ENCODE data around the gene CEMIP2. TPM values are rescaled to one million over a fixed set of nuclear protein-coding genes. Genes with fewer than 3 reads are reported as not detected.

Gene CEMIP2
- total and polyA plus RNA-seq, 12 donors, result 4.7 to 34.9 (median 9.6) TPM

GRCh38 chr9:71665247-71665646 is 103.1 kb downstream of the CEMIP2 start:
- DNase-seq, result no peak
- Histone ChIP-seq H3K4me1 (peaks cover 0 to 32% (median 16%) of the 10 kb centered on the region in 9 donors), H3K36me3 (no peaks in the 10 kb centered on the region), H3K27me3 (peaks cover 0 to 5% (median 0%) of the 10 kb centered on the region in 7 donors), H3K9me3 (no peaks in the 10 kb centered on the region), H3K4me3 (no peak overlapping the region), H3K27ac (no peak overlapping the region)
- intact Hi-C loops (cut with DNase I), result no loop called here
- WGBS, 2 donors, result 88 to 89% methylated on average over 5 of the region's 5 CpGs
- ATAC-seq, result no peak
- TF ChIP-seq, protein P1, sequence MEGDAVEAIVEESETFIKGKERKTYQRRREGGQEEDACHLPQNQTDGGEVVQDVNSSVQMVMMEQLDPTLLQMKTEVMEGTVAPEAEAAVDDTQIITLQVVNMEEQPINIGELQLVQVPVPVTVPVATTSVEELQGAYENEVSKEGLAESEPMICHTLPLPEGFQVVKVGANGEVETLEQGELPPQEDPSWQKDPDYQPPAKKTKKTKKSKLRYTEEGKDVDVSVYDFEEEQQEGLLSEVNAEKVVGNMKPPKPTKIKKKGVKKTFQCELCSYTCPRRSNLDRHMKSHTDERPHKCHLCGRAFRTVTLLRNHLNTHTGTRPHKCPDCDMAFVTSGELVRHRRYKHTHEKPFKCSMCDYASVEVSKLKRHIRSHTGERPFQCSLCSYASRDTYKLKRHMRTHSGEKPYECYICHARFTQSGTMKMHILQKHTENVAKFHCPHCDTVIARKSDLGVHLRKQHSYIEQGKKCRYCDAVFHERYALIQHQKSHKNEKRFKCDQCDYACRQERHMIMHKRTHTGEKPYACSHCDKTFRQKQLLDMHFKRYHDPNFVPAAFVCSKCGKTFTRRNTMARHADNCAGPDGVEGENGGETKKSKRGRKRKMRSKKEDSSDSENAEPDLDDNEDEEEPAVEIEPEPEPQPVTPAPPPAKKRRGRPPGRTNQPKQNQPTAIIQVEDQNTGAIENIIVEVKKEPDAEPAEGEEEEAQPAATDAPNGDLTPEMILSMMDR (IDR thresholded peaks at IDR 0.05), result no peak

DNA sequence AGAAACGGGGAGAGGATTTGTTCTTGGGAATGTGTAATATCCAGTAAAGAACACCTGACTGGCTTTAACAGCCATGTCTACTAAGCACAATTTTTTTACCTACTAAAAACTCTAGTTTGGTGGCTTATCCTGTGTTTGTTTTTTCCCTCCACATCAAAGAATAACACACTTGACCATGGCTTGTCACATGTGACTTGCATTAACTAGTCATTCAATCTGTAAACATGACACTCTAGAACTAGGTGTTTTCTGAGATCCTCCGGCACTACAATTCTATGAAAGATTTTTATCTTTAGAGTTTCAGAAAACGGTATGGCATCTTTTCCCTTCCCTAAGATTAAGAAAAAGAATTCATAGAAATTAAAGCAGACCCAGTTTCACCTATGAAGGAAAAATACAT is 103.7 kb downstream of the CEMIP2 start:
- DNase-seq (no peak), ATAC-seq (no peak)
- Histone ChIP-seq H3K27ac (peak overlapping the region in 3 of 10 donors; percentile 16 to 65 (median 61)), H3K27me3 (peaks cover 0 to 5% (median 0%) of the 10 kb centered on the region in 7 donors), H3K4me1 (peaks cover 0 to 32% (median 16%) of the 10 kb centered on the region in 9 donors), H3K4me3 (no peak overlapping the region), H3K36me3 (no peaks in the 10 kb centered on the region), H3K9me3 (no peaks in the 10 kb centered on the region)
- TF ChIP-seq, protein P1 (IDR thresholded peaks at IDR 0.05), result no peak
- WGBS, 2 donors, result 55 to 60% methylated on average over 3 of the region's 3 CpGs
- intact Hi-C loops (cut with DNase I), result no loop called here

DNA sequence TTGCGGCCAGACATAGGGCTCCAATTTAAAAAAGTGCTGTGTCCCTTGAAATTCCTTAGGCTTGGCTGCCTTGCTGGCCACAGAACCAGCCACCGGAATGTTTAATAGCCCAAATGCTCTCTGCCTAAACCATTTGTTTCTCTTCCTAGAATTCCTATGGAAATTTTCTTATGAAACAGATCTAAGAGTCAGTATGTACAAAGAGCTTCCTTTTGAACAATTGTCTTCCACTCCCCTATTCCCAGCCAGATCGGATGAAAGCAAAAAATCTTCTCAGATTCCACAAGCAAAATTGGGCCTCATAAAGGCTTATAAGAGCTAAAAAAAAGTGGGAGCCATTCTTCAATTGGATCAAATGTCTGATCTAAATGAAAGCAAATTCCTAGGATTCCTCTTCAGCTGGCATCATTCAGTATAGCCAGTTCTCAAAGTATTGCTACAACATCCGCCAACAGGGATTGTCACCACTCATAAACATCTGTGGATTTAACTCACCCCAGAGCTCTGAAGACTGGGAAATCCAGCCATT is 104.3 kb downstream of the CEMIP2 start:
- peaks cover 0 to 5% (median 0%) of the 10 kb centered on the region in 7 donors for H3K27me3 ChIP-seq
- TF ChIP-seq, protein P1 (IDR thresholded peaks at IDR 0.05), result no peak
- intact Hi-C loops (cut with DNase I), result no loop called here
- no peaks in the 10 kb centered on the region for H3K9me3 ChIP-seq
- H3K36me3 ChIP-seq, result no peaks in the 10 kb centered on the region
- H3K4me1 ChIP-seq, result peaks cover 0 to 32% (median 16%) of the 10 kb centered on the region in 9 donors
- peak overlapping the region in 5 of 10 donors; percentile 5 to 70 (median 61) for H3K27ac ChIP-seq
- no peak overlapping the region for H3K4me3 ChIP-seq
- 81 to 84% methylated on average over 4 of the region's 4 CpGs for WGBS, 2 donors
- no peak for DNase-seq
- peak in 1 of 8 donors; percentile 14 for ATAC-seq

- H3K27me3 ChIP-seq, result peaks cover 0 to 5% (median 0%) of the 10 kb centered on the region in 7 donors
- H3K27ac ChIP-seq, result peak overlapping the region in 4 of 10 donors; percentile 48 to 74 (median 63)
- no peaks in the 10 kb centered on the region for H3K36me3 ChIP-seq
- no peaks in the 10 kb centered on the region for H3K9me3 ChIP-seq
- TF ChIP-seq, protein P1 (IDR thresholded peaks at IDR 0.05), result no peak
- 26 to 29% methylated on average over 2 of the region's 2 CpGs for WGBS, 2 donors
- DNase-seq (peak in 1 of 2 donors; percentile 45), ATAC-seq (peak in 6 of 8 donors; percentile 51 to 87 (median 77))
- intact Hi-C loops (cut with DNase I), result no loop called here
- H3K4me1 ChIP-seq, result peaks cover 0 to 32% (median 16%) of the 10 kb centered on the region in 9 donors
- H3K4me3 ChIP-seq, result no peak overlapping the region
Observed at GRCh38 chr9:71663216-71663615, 105.1 kb downstream of the CEMIP2 start.
